K562 (cell line): ENCODE data around the gene CXCL16. TPM values are rescaled to one million over a fixed set of nuclear protein-coding genes. Genes with fewer than 3 reads are reported as not detected.

Experiments
- ATAC-seq: fragments of 200-7000 bp; cut with Tn5 transposase; 3 replicates; pipeline ENCODE4 v1.9.1; 2020; ENCODE audit warnings: moderate library complexity
- BruUV-seq: library from RNA; stranded (reverse); fragments of 400-500 nt; replicated peaks from 2 replicates; lab custom pipeline; 2021; lab: Mats Ljungman, UMichigan
- CTCF ChIA-PET: fragments of 300-600 bp; formaldehyde crosslinking; extraction: SDS; loops from one replicate; lab custom pipeline; 2021; ENCODE audit warnings: low intra/inter-chr PET ratio; lab: Yijun Ruan, JAX
- POLR2A ChIA-PET: fragments of 300-600, 350-650 bp; sonication (Branson Sonifier 250); formaldehyde crosslinking; extraction: SDS; loops from one replicate; lab custom pipeline; 2021; ENCODE audit warnings: antibody characterized with exemption, inconsistent platforms; lab: Yijun Ruan, JAX
- DNase-seq, 4 experiments: peaks; one replicate each; pipeline versions ENCODE4 v3.0.0 to v3.0.0-alpha.2; 2011 to 2018; ENCODE audit warnings: low spot score in 3 of 4, mixed read lengths in 3 of 4; ENCODE audit errors: extremely low read depth in 1 of 4
- FAIRE-seq: peaks from 2 replicates; lab custom pipeline; 2011; peaks lifted over from hg19 to GRCh38; lab: Jason Lieb, UNC
- H2AFZ ChIP-seq: 2 replicates; pipeline ENCODE4 v1.6.0; 2011; ENCODE audit warnings: low read depth, low read length, control low read depth, inconsistent platforms
- H3K27ac ChIP-seq: fragments of 200-600 bp; 3 replicates; pipeline ENCODE4 v1.8.0; 2011; ENCODE audit warnings: low read depth, mild to moderate bottlenecking, control low read depth, inconsistent platforms, low read length, moderate library complexity, mixed read lengths; ENCODE audit errors: extremely low read depth
- H3K27me3 ChIP-seq, 2 experiments: fragments of 300-600 bp in 1 of 2; 2 replicates in 1 of 2; 3 replicates in 1 of 2; pipeline versions ENCODE4 v1.6.0 to v1.8.0; 2011; ENCODE audit warnings: inconsistent platforms in 2 of 2, low read length in 2 of 2, mild to moderate bottlenecking in 1 of 2, mixed read lengths in 1 of 2, moderate library complexity in 1 of 2; ENCODE audit not compliant: control insufficient read depth in 2 of 2, insufficient read depth in 2 of 2
- H3K36me3 ChIP-seq: fragments of 300-600 bp; 3 replicates; pipeline ENCODE4 v1.8.0; 2011; ENCODE audit warnings: mild to moderate bottlenecking, low read length, inconsistent platforms; ENCODE audit not compliant: control insufficient read depth, insufficient read depth
- H3K4me1 ChIP-seq, 2 experiments: fragments of 200-600 bp in 1 of 2; replicated peaks in 1 of 2; 2 replicates in 1 of 2; 3 replicates in 1 of 2; pipeline versions ENCODE4 v1.5.1 to v1.8.0; 2011; ENCODE audit warnings: inconsistent platforms in 2 of 2, low read length in 2 of 2, mild to moderate bottlenecking in 1 of 2, mixed read lengths in 1 of 2, moderate library complexity in 1 of 2; ENCODE audit not compliant: control insufficient read depth in 2 of 2, insufficient read depth in 2 of 2
- H3K4me2 ChIP-seq: 2 replicates; pipeline ENCODE4 v1.6.1; 2011; ENCODE audit warnings: low read length, control low read depth, inconsistent platforms, mixed read lengths; ENCODE audit not compliant: insufficient read depth
- H3K4me3 ChIP-seq: fragments of 200-600 bp; sonication (generic), shearing (Covaris generic); 2 replicates; pipeline ENCODE4 v1.5.1; 2016; ENCODE audit warnings: control low read depth, inconsistent platforms
- H3K79me2 ChIP-seq: fragments of 200-600 bp; 3 replicates; pipeline ENCODE4 v1.8.0; 2011; ENCODE audit warnings: low read length, inconsistent platforms; ENCODE audit not compliant: control insufficient read depth, insufficient read depth
- H3K9ac ChIP-seq, 2 experiments: 2 replicates each; pipeline versions ENCODE4 v1.6.0 to v1.6.1; 2011; ENCODE audit warnings: low read depth in 2 of 2, low read length in 2 of 2, control low read depth in 1 of 2, inconsistent platforms in 1 of 2, mild to moderate bottlenecking in 1 of 2, mixed read lengths in 1 of 2; ENCODE audit not compliant: insufficient read depth in 1 of 2
- H3K9me1 ChIP-seq: one replicate; pipeline ENCODE4 v1.6.0; 2011; ENCODE audit warnings: inconsistent platforms, mild to moderate bottlenecking, low read length, moderate library complexity; ENCODE audit not compliant: control insufficient read depth, insufficient read depth
- H3K9me3 ChIP-seq: replicated peaks from 2 replicates; pipeline ENCODE4 v1.5.1; 2011; ENCODE audit warnings: low read depth, low read length, inconsistent platforms; ENCODE audit not compliant: control insufficient read depth, insufficient read depth
- H4K20me1 ChIP-seq: replicated peaks from 2 replicates; pipeline ENCODE4 v1.6.1; 2011; ENCODE audit warnings: low read length, inconsistent platforms, mixed read lengths; ENCODE audit not compliant: control insufficient read depth, insufficient read depth
- DPF2 ChIP-seq: fragments of 450-650 bp; IDR thresholded peaks from 2 replicates; pipeline ENCODE4 v1.6.1; 2016
- ERF ChIP-seq: fragments of 450-650 bp; formaldehyde crosslinking; IDR thresholded peaks from 2 replicates; pipeline ENCODE4 v1.4.0; 2020; ENCODE audit warnings: mild to moderate bottlenecking, mixed read lengths
- HNRNPK ChIP-seq: fragments of 200-400 bp; formaldehyde crosslinking; IDR thresholded peaks from one replicate; pipeline ENCODE4 v1.6.1; 2018; ENCODE audit warnings: mild to moderate bottlenecking, low read depth, low read length; ENCODE audit not compliant: poor library complexity, severe bottlenecking
- MCM5 ChIP-seq: fragments of 450-650 bp; IDR thresholded peaks from 2 replicates; pipeline ENCODE4 v1.6.1; 2016; ENCODE audit warnings: low read depth
- NFXL1 ChIP-seq: fragments of 450-650 bp; formaldehyde crosslinking; IDR thresholded peaks from 2 replicates; pipeline ENCODE4 v1.4.0; 2021; ENCODE audit warnings: mild to moderate bottlenecking
- RB1 ChIP-seq: fragments of 450-650 bp; IDR thresholded peaks from 2 replicates; pipeline ENCODE4 v1.6.1; 2017; ENCODE audit warnings: low read depth, mild to moderate bottlenecking
- RBM25 ChIP-seq: fragments of 200-400 bp; formaldehyde crosslinking; IDR thresholded peaks from 2 replicates; pipeline ENCODE4 v1.6.1; 2018; ENCODE audit warnings: low read length, low read depth, moderate library complexity; ENCODE audit not compliant: severe bottlenecking
- ZFP36 ChIP-seq: fragments of 150-350 bp; IDR thresholded peaks from 2 replicates; pipeline ENCODE4 v1.6.1; 2018; ENCODE audit warnings: low read length, low read depth; ENCODE audit not compliant: partially characterized antibody
- ZFX ChIP-seq: sonication (generic); formaldehyde crosslinking; IDR thresholded peaks from 2 replicates; pipeline ENCODE4 v1.8.0; 2022; ENCODE audit warnings: mild to moderate bottlenecking, missing genetic modification reagents, moderate library complexity
- ZKSCAN1 ChIP-seq: fragments of 150-350 bp; IDR thresholded peaks from 2 replicates; pipeline ENCODE4 v1.6.1; 2016; ENCODE audit warnings: low read depth, low read length
- ZNF212 ChIP-seq: fragments of 450-650 bp; formaldehyde crosslinking; IDR thresholded peaks from 2 replicates; pipeline ENCODE4 v1.4.0; 2020; ENCODE audit warnings: mild to moderate bottlenecking
- ZNF436 ChIP-seq: fragments of 250-450, 450-650 bp; sonication (Bioruptor Pico); formaldehyde crosslinking; IDR thresholded peaks from 2 replicates; pipeline ENCODE4 v1.7.0; 2020; ENCODE audit warnings: mild to moderate bottlenecking
- WGBS: fragments of 100-300 bp; shearing (Covaris generic); methylation state at CpG from one replicate; pipeline ENCODE4 v1.1.6; 2016; ENCODE audit warnings: low coverage, mixed read lengths; ENCODE audit not compliant: insufficient coverage; ENCODE audit errors: missing lambda C conversion rate; 5-methylcytosine and 5-hydroxymethylcytosine counted together
- in situ Hi-C: fragments of 300-500 bp; cut with MboI; formaldehyde crosslinking; loops from 4 replicates; pipeline ENCODE4 v1.15.0; 2018; ENCODE audit warnings: inconsistent platforms, mixed read lengths
- intact Hi-C: fragments of 100-400 bp; cut with micrococcal nuclease; formaldehyde crosslinking; loops from 2 replicates; pipeline ENCODE4 v1.14.2; 2022
- polyA plus RNA-seq, 8 experiments: library from polyadenylated mRNA; depleted of rRNA in 4 of 8; stranded (reverse) in 5 of 8; unstranded in 3 of 8; fragments of >200 nt; fragmentation: Nextera tagmentation in 2 of 8; fragmentation: Illumina TruSeq in 1 of 8; extraction: Ambion mirVana in 2 of 8; extraction: Trizol in 1 of 8; gene quantifications; 2 replicates each; pipeline versions ENCODE4 v1.2.1 to v1.2.3, GENCODE V29; 2011 to 2014; ENCODE audit warnings: inconsistent platforms in 1 of 8, missing spikeins in 1 of 8
- total RNA-seq, 7 experiments: library from RNA; depleted of rRNA in 6 of 7; stranded (reverse); fragments of >200 nt in 6 of 7; fragmentation: Illumina TruSeq in 2 of 7; extraction: Trizol in 2 of 7; gene quantifications; 2 replicates each; pipeline versions ENCODE4 v1.2.1 to v1.2.3, GENCODE V29; 2011 to 2021; ENCODE audit warnings: low replicate concordance in 1 of 7
- TF ChIP-seq, protein P1 (sequence below): fragments of 450-650 bp; formaldehyde crosslinking; IDR thresholded peaks from 2 replicates; pipeline ENCODE4 v1.4.0; 2022; ENCODE audit warnings: mild to moderate bottlenecking, moderate library complexity
- TF ChIP-seq, protein P2 (sequence below): fragments of 450-650 bp; formaldehyde crosslinking; IDR thresholded peaks from 2 replicates; pipeline ENCODE4 v1.4.0; 2020; ENCODE audit warnings: mild to moderate bottlenecking, moderate library complexity
- TF ChIP-seq, protein P3 (sequence below): fragments of 450-650 bp; IDR thresholded peaks from 2 replicates; pipeline ENCODE4 v1.6.1; 2018; ENCODE audit warnings: mild to moderate bottlenecking, low read depth; ENCODE audit not compliant: partially characterized antibody
- TF ChIP-seq, protein P4 (sequence below): sonication (generic); formaldehyde crosslinking; IDR thresholded peaks from 2 replicates; pipeline ENCODE4 v1.8.1; 2023; ENCODE audit warnings: mild to moderate bottlenecking, missing genetic modification reagents

The CXCL16 gene
- total and polyA plus RNA-seq, 9 of the 15 experiments (the other 6 are each of a cell fraction or from before 2014, with no cell fraction given): 0.05 to 0.68 (median 0.22) TPM; not detected in 2

DNA sequence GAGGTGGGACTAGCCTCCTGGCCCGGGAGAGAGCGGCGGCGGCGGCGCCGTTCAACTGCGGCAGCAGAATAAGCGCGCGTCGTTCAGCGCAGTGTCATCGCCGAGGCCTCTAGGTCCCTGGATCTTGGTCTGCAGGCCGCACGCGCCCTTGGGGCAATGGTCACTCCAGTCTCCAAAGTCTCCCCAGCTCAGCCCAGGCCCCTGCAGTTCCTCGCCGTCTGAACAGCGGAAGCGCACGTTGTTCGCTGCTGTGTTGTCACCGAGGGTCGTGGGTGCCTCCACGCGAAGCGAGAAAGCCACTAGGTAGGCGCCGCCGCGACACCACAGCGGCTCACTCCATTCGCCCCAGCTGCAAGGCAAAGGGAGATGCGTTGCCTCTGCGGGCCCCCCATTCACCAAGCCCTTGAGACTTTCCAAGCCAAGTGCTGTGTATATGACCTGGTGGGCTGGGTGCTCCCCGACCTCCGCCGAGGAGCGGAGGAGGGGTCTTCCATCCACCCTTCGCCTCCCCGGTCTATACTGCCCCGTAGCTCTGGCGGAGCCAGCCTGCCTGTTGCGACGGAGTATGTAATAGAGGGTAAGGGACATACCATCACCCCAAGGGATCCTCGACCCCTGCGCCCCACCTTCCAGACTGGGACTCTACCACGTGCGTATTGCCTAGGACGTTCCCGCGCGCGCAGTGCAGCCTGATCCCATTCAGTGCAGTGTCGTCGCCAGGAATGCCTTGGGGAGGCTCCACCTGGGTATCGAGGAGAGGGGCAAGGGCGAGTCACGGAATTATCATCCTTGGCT lies 45.8 kb upstream of the CXCL16 start:
- intact Hi-C loops: loop anchor here (2.0 kb wide), 1 partner anchor 97 kb away; no protein-coding TSS in a partner anchor
- Histone ChIP-seq H3K4me1 (peaks cover 0 to 38% of the 10 kb centered on the region in 2 experiments; a peak in 3 of 5 replicates), H3K9ac (no peak overlapping the region; a peak in 1 of 4 replicates), H3K9me3 (no peaks in the 10 kb centered on the region), H3K4me3 (no peak overlapping the region), H3K4me2 (no peak overlapping the region), H3K79me2 (peaks cover 6% of the 10 kb centered on the region; the same call in 2 of the 3 replicates), H2AFZ (no peak overlapping the region), H3K27me3 (peaks cover 6 to 24% of the 10 kb centered on the region in 2 experiments; a peak in 3 of 5 replicates), H3K27ac (no peak overlapping the region), H3K9me1 (no peaks in the 10 kb centered on the region), H4K20me1 (no peaks in the 10 kb centered on the region), H3K36me3 (no peaks in the 10 kb centered on the region)
- 43% methylated on average over 17 of the region's 61 CpGs for WGBS
- in situ Hi-C loops: no loop called here
- FAIRE-seq: no peak
- no peak for DNase-seq
- CTCF ChIA-PET: interaction anchor here (0.7 kb wide), 1 partner anchor 117 kb away, joined by 4 read pairs; no protein-coding TSS in a partner anchor
- POLR2A ChIA-PET: interaction anchor here (0.6 kb wide), 1 partner anchor 131 kb away, joined by 3 read pairs; no protein-coding TSS in a partner anchor
- TF ChIP-seq ZKSCAN1: no peak
- TF ChIP-seq ZNF436 (CRISPR knock-in tag): no peak
- TF ChIP-seq HNRNPK: no peak
- no peak for TF ChIP-seq MCM5
- TF ChIP-seq RB1: no peak
- no peak for TF ChIP-seq ZFP36
- TF ChIP-seq ZFX: no peak
- no peak for TF ChIP-seq ZNF212 (CRISPR knock-in tag)
- no peak for TF ChIP-seq RBM25
- TF ChIP-seq DPF2: no peak
- TF ChIP-seq NFXL1: no peak
- TF ChIP-seq, protein P1, sequence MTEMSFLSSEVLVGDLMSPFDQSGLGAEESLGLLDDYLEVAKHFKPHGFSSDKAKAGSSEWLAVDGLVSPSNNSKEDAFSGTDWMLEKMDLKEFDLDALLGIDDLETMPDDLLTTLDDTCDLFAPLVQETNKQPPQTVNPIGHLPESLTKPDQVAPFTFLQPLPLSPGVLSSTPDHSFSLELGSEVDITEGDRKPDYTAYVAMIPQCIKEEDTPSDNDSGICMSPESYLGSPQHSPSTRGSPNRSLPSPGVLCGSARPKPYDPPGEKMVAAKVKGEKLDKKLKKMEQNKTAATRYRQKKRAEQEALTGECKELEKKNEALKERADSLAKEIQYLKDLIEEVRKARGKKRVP: no peak
- TF ChIP-seq, protein P2, sequence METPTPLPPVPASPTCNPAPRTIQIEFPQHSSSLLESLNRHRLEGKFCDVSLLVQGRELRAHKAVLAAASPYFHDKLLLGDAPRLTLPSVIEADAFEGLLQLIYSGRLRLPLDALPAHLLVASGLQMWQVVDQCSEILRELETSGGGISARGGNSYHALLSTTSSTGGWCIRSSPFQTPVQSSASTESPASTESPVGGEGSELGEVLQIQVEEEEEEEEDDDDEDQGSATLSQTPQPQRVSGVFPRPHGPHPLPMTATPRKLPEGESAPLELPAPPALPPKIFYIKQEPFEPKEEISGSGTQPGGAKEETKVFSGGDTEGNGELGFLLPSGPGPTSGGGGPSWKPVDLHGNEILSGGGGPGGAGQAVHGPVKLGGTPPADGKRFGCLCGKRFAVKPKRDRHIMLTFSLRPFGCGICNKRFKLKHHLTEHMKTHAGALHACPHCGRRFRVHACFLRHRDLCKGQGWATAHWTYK (CRISPR knock-in tag): no peak
- TF ChIP-seq, protein P3, sequence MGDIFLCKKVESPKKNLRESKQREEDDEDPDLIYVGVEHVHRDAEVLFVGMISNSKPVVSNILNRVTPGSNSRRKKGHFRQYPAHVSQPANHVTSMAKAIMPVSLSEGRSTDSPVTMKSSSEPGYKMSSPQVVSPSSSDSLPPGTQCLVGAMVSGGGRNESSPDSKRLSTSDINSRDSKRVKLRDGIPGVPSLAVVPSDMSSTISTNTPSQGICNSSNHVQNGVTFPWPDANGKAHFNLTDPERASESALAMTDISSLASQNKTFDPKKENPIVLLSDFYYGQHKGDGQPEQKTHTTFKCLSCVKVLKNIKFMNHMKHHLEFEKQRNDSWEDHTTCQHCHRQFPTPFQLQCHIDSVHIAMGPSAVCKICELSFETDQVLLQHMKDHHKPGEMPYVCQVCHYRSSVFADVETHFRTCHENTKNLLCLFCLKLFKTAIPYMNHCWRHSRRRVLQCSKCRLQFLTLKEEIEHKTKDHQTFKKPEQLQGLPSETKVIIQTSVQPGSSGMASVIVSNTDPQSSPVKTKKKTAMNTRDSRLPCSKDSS: no peak
- TF ChIP-seq ERF (CRISPR knock-in tag): no peak
- TF ChIP-seq, protein P4, sequence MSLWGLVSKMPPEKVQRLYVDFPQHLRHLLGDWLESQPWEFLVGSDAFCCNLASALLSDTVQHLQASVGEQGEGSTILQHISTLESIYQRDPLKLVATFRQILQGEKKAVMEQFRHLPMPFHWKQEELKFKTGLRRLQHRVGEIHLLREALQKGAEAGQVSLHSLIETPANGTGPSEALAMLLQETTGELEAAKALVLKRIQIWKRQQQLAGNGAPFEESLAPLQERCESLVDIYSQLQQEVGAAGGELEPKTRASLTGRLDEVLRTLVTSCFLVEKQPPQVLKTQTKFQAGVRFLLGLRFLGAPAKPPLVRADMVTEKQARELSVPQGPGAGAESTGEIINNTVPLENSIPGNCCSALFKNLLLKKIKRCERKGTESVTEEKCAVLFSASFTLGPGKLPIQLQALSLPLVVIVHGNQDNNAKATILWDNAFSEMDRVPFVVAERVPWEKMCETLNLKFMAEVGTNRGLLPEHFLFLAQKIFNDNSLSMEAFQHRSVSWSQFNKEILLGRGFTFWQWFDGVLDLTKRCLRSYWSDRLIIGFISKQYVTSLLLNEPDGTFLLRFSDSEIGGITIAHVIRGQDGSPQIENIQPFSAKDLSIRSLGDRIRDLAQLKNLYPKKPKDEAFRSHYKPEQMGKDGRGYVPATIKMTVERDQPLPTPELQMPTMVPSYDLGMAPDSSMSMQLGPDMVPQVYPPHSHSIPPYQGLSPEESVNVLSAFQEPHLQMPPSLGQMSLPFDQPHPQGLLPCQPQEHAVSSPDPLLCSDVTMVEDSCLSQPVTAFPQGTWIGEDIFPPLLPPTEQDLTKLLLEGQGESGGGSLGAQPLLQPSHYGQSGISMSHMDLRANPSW (CRISPR knock-in tag): no peak
- no peak for ATAC-seq
- BruUV-seq: no TSS peak
